Aorta (tissue), 5 donors: ENCODE measurements around the gene TELO2. TPM values are rescaled to one million over a fixed set of nuclear protein-coding genes. Genes with fewer than 3 reads are reported as not detected.

Experiments
- ATAC-seq: fragments of 200-7000 bp; cut with Tn5 transposase; one replicate; pipeline ENCODE4 v1.9.1; 2022; ENCODE audit warnings: moderate library complexity; ENCODE audit not compliant: low FRiP score
- DNase-seq, 2 donors: peaks; one replicate each; pipeline ENCODE4 v3.0.0-alpha.2; 2020
- H3K27ac ChIP-seq, 2 donors: one replicate each; pipeline ENCODE4 v1.5.1; 2013; ENCODE audit warnings: low read length in 2 of 2, mild to moderate bottlenecking in 2 of 2, moderate library complexity in 2 of 2, control low read depth in 1 of 2, inconsistent platforms in 1 of 2, low read depth in 1 of 2
- H3K27me3 ChIP-seq, 2 donors: one replicate each; pipeline ENCODE4 v1.6.1; 2013; ENCODE audit warnings: control low read depth in 1 of 2, low read length in 1 of 2, mild to moderate bottlenecking in 1 of 2, moderate library complexity in 1 of 2; ENCODE audit not compliant: insufficient read depth in 2 of 2, control insufficient read depth in 1 of 2
- H3K36me3 ChIP-seq, 2 donors: one replicate each; pipeline ENCODE4 v1.6.1; 2013; ENCODE audit warnings: control low read depth in 1 of 2, low read length in 1 of 2, mild to moderate bottlenecking in 1 of 2; ENCODE audit not compliant: insufficient read depth in 2 of 2, control insufficient read depth in 1 of 2
- H3K4me1 ChIP-seq, 2 donors: one replicate each; pipeline ENCODE4 v1.6.1; 2013; ENCODE audit warnings: low read length in 2 of 2, control low read depth in 1 of 2, mild to moderate bottlenecking in 1 of 2, moderate library complexity in 1 of 2; ENCODE audit not compliant: insufficient read depth in 2 of 2, control insufficient read depth in 1 of 2
- H3K4me3 ChIP-seq, 2 donors: one replicate each; pipeline ENCODE4 v1.5.1; 2013; ENCODE audit warnings: low read length in 2 of 2, control low read depth in 1 of 2, mild to moderate bottlenecking in 1 of 2
- H3K9me3 ChIP-seq: one replicate; pipeline ENCODE4 v1.6.1; 2013; ENCODE audit warnings: mild to moderate bottlenecking, low read length; ENCODE audit not compliant: control insufficient read depth
- WGBS, 2 donors: extraction: QIAGEN DNeasy Blood & Tissue Kit; methylation state at CpG; one replicate each; pipeline ENCODE4 v1.1.7; 2013; 5-methylcytosine and 5-hydroxymethylcytosine counted together
- intact Hi-C, 2 donors: fragments of 100-400 bp; cut with DNase I; formaldehyde crosslinking; loops; one replicate each; pipeline versions ENCODE4 v1.14.2 to v1.15.0; 2022
- polyA plus RNA-seq, 2 donors: library from polyadenylated mRNA; stranded (reverse); fragments of 200-250 nt; gene quantifications; one replicate each; pipeline ENCODE4 v1.2.3, GENCODE V29; 2013
- total RNA-seq, 2 donors: library from RNA; stranded (reverse); fragmentation: NEBNext Ultra II Directional; extraction: Animal tissue kit (Norgen Biotek cat#: 25700); gene quantifications; one replicate each; pipeline ENCODE4 v1.2.1, GENCODE V29; 2021
- donor health status: healthy with polysubstance abuse.
- donor health status: Bipolar disorder and iron deficiency.
- donor health status: DM: no; HTN: no; CAD: no.
- donor health status: DM: no; HTN: no; CAD: no.
- donor health status: DM: yes; HTN: yes; CAD: no.

TELO2 gene
- total and polyA plus RNA-seq, 4 donors, result 8.8 to 52.7 (median 26.9) TPM

GRCh38 chr16:1492082-1492922 lies 858 bp upstream of the TELO2 start:
- ATAC-seq (no peak), DNase-seq (peak; percentile 23 to 72)
- H3K4me1 ChIP-seq, result no peaks in the 10 kb centered on the region
- H3K27me3 ChIP-seq, result no peaks in the 10 kb centered on the region
- no peak overlapping the region for H3K27ac ChIP-seq
- intact Hi-C loops, result loop anchor here (5.0 to 10.0 kb wide), 3 partner anchors 55 to 215 kb away; partner anchors contain the start of gene MAPK8IP3 (in 1 of the 2)
- H3K4me3 ChIP-seq, result no peak overlapping the region
- H3K9me3 ChIP-seq, result no peaks in the 10 kb centered on the region
- H3K36me3 ChIP-seq, result no peaks in the 10 kb centered on the region
- 83 to 85% methylated on average over 23 of the region's 23 CpGs for WGBS, 2 donors

- no peaks in the 10 kb centered on the region for H3K27me3 ChIP-seq
- peak; percentile 3 for ATAC-seq
- intact Hi-C loops, result loop anchor here (1.0 to 10.0 kb wide), 5 partner anchors 54 to 214 kb away; partner anchors contain the start of gene MAPK8IP3 (in 1 of the 2)
- peak overlapping the region; percentile 66 to 74 for H3K4me3 ChIP-seq
- whole genome bisulfite sequencing, 2 donors, result 0 to 1% methylated on average over 28 to 30 of the region's 30 CpGs
- no peaks in the 10 kb centered on the region for H3K36me3 ChIP-seq
- no peaks in the 10 kb centered on the region for H3K4me1 ChIP-seq
- no peak overlapping the region for H3K27ac ChIP-seq
- peak; percentile 45 to 80 for DNase-seq
- H3K9me3 ChIP-seq, result no peaks in the 10 kb centered on the region
Measured at GRCh38 chr16:1493746-1494094, 560 bp downstream of the TELO2 start.

GRCh38 chr16:1494129-1494640 lies 1.0 kb downstream of the TELO2 start:
- Histone ChIP-seq H3K4me3 (peak overlapping the region in 1 of 2 donors; percentile 74), H3K9me3 (no peaks in the 10 kb centered on the region), H3K4me1 (no peaks in the 10 kb centered on the region), H3K27ac (no peak overlapping the region), H3K27me3 (no peaks in the 10 kb centered on the region), H3K36me3 (peaks cover 0 to under 1% of the 10 kb centered on the region in 2 donors)
- intact Hi-C loops, result loop anchor here (1.0 to 10.0 kb wide), 4 partner anchors 53 to 213 kb away; partner anchors contain the start of gene MAPK8IP3 (in 1 of the 2)
- 6 to 11% methylated on average over 24 to 25 of the region's 25 CpGs for whole genome bisulfite sequencing, 2 donors
- peak; percentile 83 to 91 for DNase-seq
- peak; percentile 75 for ATAC-seq

- ATAC-seq (no peak), DNase-seq (peak; percentile 52 to 75)
- Histone ChIP-seq H3K9me3 (no peaks in the 10 kb centered on the region), H3K27ac (no peak overlapping the region), H3K27me3 (no peaks in the 10 kb centered on the region), H3K4me3 (no peak overlapping the region), H3K36me3 (peaks cover 0 to 2% of the 10 kb centered on the region in 2 donors), H3K4me1 (no peaks in the 10 kb centered on the region)
- WGBS, 2 donors, result 79 to 81% methylated on average over 13 of the region's 13 CpGs
- intact Hi-C loops, result loop anchor here (1.0 to 10.0 kb wide), 4 partner anchors 53 to 213 kb away; partner anchors contain the start of gene MAPK8IP3 (in 1 of the 2)
Measured at GRCh38 chr16:1494711-1495110, 1.6 kb downstream of the TELO2 start.

GRCh38 chr16:1495211-1495888 lies 2.2 kb downstream of the TELO2 start:
- 91 to 93% methylated on average over 39 of the region's 39 CpGs for WGBS, 2 donors
- H3K4me3 ChIP-seq, result no peak overlapping the region
- no peaks in the 10 kb centered on the region for H3K9me3 ChIP-seq
- ATAC-seq, result no peak
- H3K36me3 ChIP-seq, result peaks cover 0 to 2% of the 10 kb centered on the region in 2 donors
- H3K4me1 ChIP-seq, result no peaks in the 10 kb centered on the region
- no peaks in the 10 kb centered on the region for H3K27me3 ChIP-seq
- intact Hi-C loops, result loop anchor here in 1 of 2 donors (10.0 kb wide), 1 partner anchor 109 kb away; no protein-coding TSS in a partner anchor
- peak in 1 of 2 donors; percentile 73 for DNase-seq
- no peak overlapping the region for H3K27ac ChIP-seq

GRCh38 chr16:1495889-1496262 lies 2.7 kb downstream of the TELO2 start:
- peak; percentile 39 to 75 for DNase-seq
- 91 to 93% methylated on average over 23 to 25 of the region's 25 CpGs for WGBS, 2 donors
- H3K27ac ChIP-seq, result no peak overlapping the region
- no peaks in the 10 kb centered on the region for H3K4me1 ChIP-seq
- no peaks in the 10 kb centered on the region for H3K9me3 ChIP-seq
- H3K27me3 ChIP-seq, result no peaks in the 10 kb centered on the region
- ATAC-seq, result no peak
- peaks cover 0 to 2% of the 10 kb centered on the region in 2 donors for H3K36me3 ChIP-seq
- no peak overlapping the region for H3K4me3 ChIP-seq
- intact Hi-C loops, result loop anchor here in 1 of 2 donors (10.0 kb wide), 1 partner anchor 109 kb away; no protein-coding TSS in a partner anchor

GRCh38 chr16:1496464-1496863 lies 3.3 kb downstream of the TELO2 start:
- H3K4me1 ChIP-seq, result no peaks in the 10 kb centered on the region
- no peaks in the 10 kb centered on the region for H3K9me3 ChIP-seq
- no peak overlapping the region for H3K4me3 ChIP-seq
- DNase-seq (peak; percentile 41 to 71), ATAC-seq (no peak)
- intact Hi-C loops, result loop anchor here in 1 of 2 donors (10.0 kb wide), 1 partner anchor 108 kb away; no protein-coding TSS in a partner anchor
- H3K27me3 ChIP-seq, result no peaks in the 10 kb centered on the region
- no peak overlapping the region for H3K27ac ChIP-seq
- peaks cover 0 to 2% of the 10 kb centered on the region in 2 donors for H3K36me3 ChIP-seq
- 90 to 92% methylated on average over 25 of the region's 25 CpGs for WGBS, 2 donors

GRCh38 chr16:1497014-1497598 lies 3.9 kb downstream of the TELO2 start:
- no peaks in the 10 kb centered on the region for H3K9me3 ChIP-seq
- intact Hi-C loops, result loop anchor here in 1 of 2 donors (10.0 kb wide), 1 partner anchor 108 kb away; no protein-coding TSS in a partner anchor
- H3K36me3 ChIP-seq, result peaks cover 0 to 2% of the 10 kb centered on the region in 2 donors
- H3K27ac ChIP-seq, result no peak overlapping the region
- ATAC-seq (no peak), DNase-seq (peak; percentile 26 to 74)
- 87 to 92% methylated on average over 21 of the region's 21 CpGs for WGBS, 2 donors
- H3K4me3 ChIP-seq, result no peak overlapping the region
- H3K4me1 ChIP-seq, result no peaks in the 10 kb centered on the region
- H3K27me3 ChIP-seq, result no peaks in the 10 kb centered on the region
